ENCODE measurements around the gene PRDM7. TPM values are rescaled to one million over a fixed set of nuclear protein-coding genes. Genes with fewer than 3 reads are reported as not detected.
"Not testable (repeated sequence)": the region's sequence is repeated elsewhere in the genome, so short reads cannot be mapped to it uniquely, and the experiment has no call there.

Gene PRDM7
- total RNA-seq, 4 donors from 2014 or later: not detected

- intact Hi-C loops (cut with DNase I; ENCODE audit: low total_unique reads): no loop called here
- H3K4me3 ChIP-seq (ENCODE audit: low read depth, poor library complexity, severe bottlenecking): no peak overlapping the region
- TF ChIP-seq POLR2A (IDR thresholded peaks at IDR 0.05) (no peak), CTCF (IDR thresholded peaks at IDR 0.05) (no peak)
- DNase-seq (ENCODE audit: low spot score in 2 of 2): no peak
- WGBS, 2 donors: 50 to 56% methylated on average over 4 to 11 of the region's 11 CpGs
Observed at GRCh38 chr16:90011508-90011819, 65.7 kb downstream of the PRDM7 start.

- intact Hi-C loops (cut with DNase I; ENCODE audit: low total_unique reads): no loop called here
- H3K4me3 ChIP-seq (ENCODE audit: low read depth, poor library complexity, severe bottlenecking): no peak overlapping the region
- TF ChIP-seq POLR2A (IDR thresholded peaks at IDR 0.05): no peak
- TF ChIP-seq CTCF (IDR thresholded peaks at IDR 0.05): no peak
- DNase-seq (ENCODE audit: low spot score in 2 of 2): no peak
- WGBS, 2 donors: 73 to 85% methylated on average over 18 to 20 of the region's 22 CpGs
Observed at GRCh38 chr16:90010676-90011507, 66.2 kb downstream of the PRDM7 start.

GRCh38 chr16:90009172-90009899 lies 67.8 kb downstream of the PRDM7 start:
- intact Hi-C loops (cut with DNase I; ENCODE audit: low total_unique reads): no loop called here
- no peak for DNase-seq (ENCODE audit: low spot score in 2 of 2)
- TF ChIP-seq POLR2A (IDR thresholded peaks at IDR 0.05) (no peak), CTCF (IDR thresholded peaks at IDR 0.05) (no peak)
- 87 to 98% methylated on average over 7 to 22 of the region's 22 CpGs for WGBS, 2 donors
- no peak overlapping the region for H3K4me3 ChIP-seq (ENCODE audit: low read depth, poor library complexity, severe bottlenecking)

- no peak for TF ChIP-seq POLR2A (IDR thresholded peaks at IDR 0.05)
- TF ChIP-seq CTCF (IDR thresholded peaks at IDR 0.05): no peak
- 45 to 68% methylated on average over 13 of the region's 13 CpGs for WGBS, 2 donors
- no peak overlapping the region for H3K4me3 ChIP-seq (ENCODE audit: low read depth, poor library complexity, severe bottlenecking)
- intact Hi-C loops (cut with DNase I; ENCODE audit: low total_unique reads): no loop called here
- no peak for DNase-seq (ENCODE audit: low spot score in 2 of 2)
Observed at GRCh38 chr16:90008708-90009145, 68.4 kb downstream of the PRDM7 start.

GRCh38 chr16:90007635-90008234 lies 69.4 kb downstream of the PRDM7 start:
- 72 to 79% methylated on average over 11 to 13 of the region's 13 CpGs for WGBS, 2 donors
- intact Hi-C loops (cut with DNase I; ENCODE audit: low total_unique reads); H3K4me3 ChIP-seq (ENCODE audit: low read depth, poor library complexity, severe bottlenecking); DNase-seq (ENCODE audit: low spot score in 2 of 2): not testable (repeated sequence)

- DNase-seq (ENCODE audit: low spot score in 2 of 2): no peak
- H3K4me3 ChIP-seq (ENCODE audit: low read depth, poor library complexity, severe bottlenecking): no peak overlapping the region
- no peak for TF ChIP-seq CTCF (IDR thresholded peaks at IDR 0.05)
- TF ChIP-seq POLR2A (IDR thresholded peaks at IDR 0.05): no peak
- intact Hi-C loops (cut with DNase I; ENCODE audit: low total_unique reads): no loop called here
- WGBS, 2 donors: 84 to 89% methylated on average over 5 of the region's 7 CpGs
Observed at GRCh38 chr16:90007015-90007414, 70.1 kb downstream of the PRDM7 start.
